SK-MEL-5 (cell line): ENCODE measurements around the gene RUNX2. TPM values are rescaled to one million over a fixed set of nuclear protein-coding genes. Genes with fewer than 3 reads are reported as not detected.
"Not testable (repeated sequence)": the region's sequence is repeated elsewhere in the genome, so short reads cannot be mapped to it uniquely, and the experiment has no call there.

Experiments
- DNase-seq: peaks from one replicate; pipeline ENCODE4 v3.0.0-alpha.2; 2016; ENCODE audit warnings: low read depth, low spot score
- in situ Hi-C: cut with HindIII; loops from 2 replicates; pipeline ENCODE4 v1.10.0; 2016; ENCODE audit warnings: low sequenced_read_pairs, high pct_unique_total_duplicates, low pct_unique_long_range_greater_than_20kb
- polyA plus RNA-seq, 2 experiments: library from polyadenylated mRNA; depleted of rRNA; stranded (reverse); fragments of >200 nt; gene quantifications; 2 replicates each; pipeline ENCODE4 v1.2.3, GENCODE V29; 2015
- total RNA-seq: library from RNA; depleted of rRNA; stranded (reverse); fragments of >200 nt; shearing (Covaris generic); gene quantifications from 2 replicates; pipeline ENCODE4 v1.2.3, GENCODE V29; 2014; rRNA removed

RUNX2 gene
- total RNA-seq: 0.24 and 0.37 TPM in 2 replicates
- polyA plus RNA-seq (2015; cell fraction: cytosol; rRNA removed): 0.65 and 0.85 TPM in 2 replicates
- 1.9 and 2.3 TPM in 2 replicates for polyA plus RNA-seq (2015; cell fraction: nucleus; rRNA removed)

GRCh38 chr6:45327956-45328522, at the start of gene RUNX2:
RUNX2 (plus strand) TSS chr6:45328330; CDS start chr6:45328727, 397 bp downstream.
- in situ Hi-C loops: no loop called here
- DNase-seq: peak; percentile 12

DNA sequence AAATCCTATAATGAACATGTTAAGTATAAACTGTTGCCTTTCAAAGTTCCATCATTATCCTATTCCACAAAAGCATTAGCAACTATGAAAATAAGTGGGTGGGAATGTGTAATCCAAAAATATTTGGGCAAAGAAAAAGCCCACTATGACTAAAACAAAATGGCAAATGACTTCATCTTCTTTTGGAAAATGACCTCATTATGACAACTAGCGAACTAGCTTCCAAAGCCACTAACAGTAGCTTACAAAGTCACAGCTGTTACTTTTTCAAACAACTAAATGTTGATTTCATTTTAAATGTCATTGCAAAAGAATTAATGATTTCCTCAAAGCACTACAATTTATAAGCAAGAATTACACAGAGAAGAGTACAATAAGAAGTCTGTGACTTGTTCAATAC, 49.8 kb upstream of the RUNX2 start:
- in situ Hi-C loops: no loop called here
- no peak for DNase-seq

DNA sequence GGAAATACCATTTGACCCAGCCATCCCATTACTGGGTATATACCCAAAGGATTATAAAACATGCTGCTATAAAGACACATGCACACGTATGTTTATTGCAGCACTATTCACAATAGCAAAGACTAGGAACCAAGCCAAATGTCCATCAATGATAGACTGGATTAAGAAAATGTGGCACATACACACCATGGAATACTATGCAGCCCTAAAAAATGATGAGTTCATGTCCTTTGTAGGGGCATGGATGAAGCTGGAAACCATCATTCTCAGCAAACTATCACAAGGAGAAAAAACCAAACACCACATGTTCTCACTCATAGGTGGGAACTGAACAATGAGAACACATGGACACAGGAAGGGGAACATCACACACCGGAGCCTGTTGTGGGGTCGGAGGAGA, 41.4 kb upstream of the RUNX2 start:
- DNase-seq, in situ Hi-C loops: not testable (repeated sequence)

DNA sequence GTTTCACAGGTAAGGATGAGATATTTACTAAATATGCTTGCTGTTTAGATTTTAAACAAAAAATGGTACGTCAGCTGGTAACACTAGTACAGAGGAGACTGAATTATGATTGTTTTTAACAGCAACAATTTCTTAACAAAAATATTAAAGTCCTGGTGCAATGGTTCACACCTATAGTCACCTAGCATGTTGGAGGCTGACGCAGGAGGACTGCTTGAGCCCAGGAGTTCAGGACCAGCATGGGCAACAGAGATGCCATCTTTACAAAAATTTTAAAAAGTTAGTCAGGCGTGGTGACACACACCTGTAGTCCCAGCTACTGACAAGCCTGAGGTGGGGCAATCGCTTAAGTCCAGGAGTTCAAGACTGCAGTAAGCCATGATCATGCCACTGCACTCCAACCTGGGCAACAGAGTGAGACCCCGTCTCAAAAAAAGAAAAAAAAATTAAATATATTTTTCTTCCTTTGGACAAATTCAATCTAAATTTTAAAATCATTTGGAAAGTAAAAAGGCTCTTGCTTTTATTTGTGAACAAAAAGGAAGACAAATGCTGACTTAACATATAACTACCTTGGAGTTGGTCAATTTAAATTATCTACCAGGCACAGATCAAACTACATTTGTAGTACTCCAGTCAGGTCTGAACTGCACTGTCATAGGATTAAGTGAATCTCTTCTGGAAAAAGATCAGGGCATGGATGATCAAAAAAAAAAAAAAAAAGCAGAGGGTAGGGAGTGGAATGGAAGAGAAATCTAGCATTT, 38.2 kb upstream of the RUNX2 start:
- DNase-seq: no peak
- in situ Hi-C loops: no loop called here

GRCh38 chr6:45293306-45293705, 34.8 kb upstream of the RUNX2 start:
- in situ Hi-C loops: no loop called here
- DNase-seq: no peak

DNA sequence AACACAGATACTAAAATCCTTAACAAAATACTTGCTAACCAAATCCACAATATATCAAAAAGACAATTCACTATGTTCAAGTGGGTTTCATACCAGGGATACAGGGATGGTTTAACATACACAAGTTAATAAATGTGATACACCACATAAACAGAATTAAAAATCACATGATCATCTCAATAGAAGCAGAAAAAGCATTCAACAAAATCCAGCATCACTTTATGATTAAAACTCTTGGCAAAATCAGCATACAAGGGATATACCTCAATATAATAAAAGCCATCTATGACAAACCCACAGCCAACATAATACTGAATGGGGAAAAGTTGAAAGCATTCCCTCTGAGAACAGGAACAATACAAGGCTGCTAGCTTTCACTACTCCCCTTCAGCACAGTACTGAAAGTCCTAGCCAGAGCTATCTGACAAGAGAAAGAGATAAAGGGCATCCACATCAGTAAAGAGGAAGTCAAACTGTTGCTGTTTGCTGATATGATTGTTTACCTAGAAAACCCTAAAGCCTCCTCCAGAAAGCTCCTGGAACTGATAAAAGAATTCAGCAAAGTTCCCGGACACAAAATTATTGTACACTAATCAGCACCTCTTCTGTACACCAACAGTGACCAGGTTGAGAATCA, 33.9 kb upstream of the RUNX2 start:
- in situ Hi-C loops: not testable (repeated sequence)

DNA sequence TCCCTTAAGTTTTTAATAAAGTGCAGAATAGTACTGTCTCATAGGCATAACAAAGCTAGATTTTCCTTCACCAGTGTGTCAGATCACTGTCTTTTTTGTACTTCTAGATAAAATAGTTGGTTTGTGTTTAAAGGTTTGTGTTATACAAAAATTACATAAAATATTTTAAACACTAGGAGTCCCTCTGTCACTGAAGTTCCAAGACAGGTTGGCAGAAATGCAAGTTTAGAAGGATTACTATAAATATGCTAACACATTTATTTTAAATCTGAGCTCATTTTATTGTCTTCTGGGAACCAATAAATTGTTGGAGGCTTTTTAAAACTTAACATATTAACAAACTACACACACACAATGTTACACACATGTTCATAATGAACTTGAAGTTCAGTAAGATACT, 30.8 kb upstream of the RUNX2 start:
- DNase-seq: no peak
- in situ Hi-C loops: no loop called here

More for the DNA sequence above, 33.9 kb upstream of the RUNX2 start:
- DNase-seq: not testable (repeated sequence)

DNA sequence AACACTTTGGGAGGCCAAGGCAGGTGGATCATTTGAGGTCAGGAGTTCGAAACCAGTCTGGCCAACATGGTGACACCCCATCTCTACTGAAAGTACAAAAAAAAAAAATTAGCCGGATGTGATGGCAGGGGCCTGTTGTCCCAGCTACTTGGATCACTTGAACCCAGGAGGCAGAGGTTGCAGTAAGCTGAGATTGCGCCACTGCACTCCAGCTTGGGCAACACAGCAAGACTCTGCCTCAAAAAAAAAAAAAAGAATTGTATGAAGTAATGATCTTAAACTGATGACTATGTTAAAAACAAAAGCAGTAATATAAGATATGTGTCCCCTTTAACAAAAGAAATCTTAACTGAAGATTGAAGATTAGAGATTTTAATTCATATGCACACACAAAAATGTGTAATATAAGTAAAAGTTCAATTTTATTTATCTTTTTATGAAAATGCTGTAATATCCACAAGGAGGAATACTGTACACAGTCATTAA, 29.0 kb upstream of the RUNX2 start:
- in situ Hi-C loops: no loop called here
- no peak for DNase-seq

DNA sequence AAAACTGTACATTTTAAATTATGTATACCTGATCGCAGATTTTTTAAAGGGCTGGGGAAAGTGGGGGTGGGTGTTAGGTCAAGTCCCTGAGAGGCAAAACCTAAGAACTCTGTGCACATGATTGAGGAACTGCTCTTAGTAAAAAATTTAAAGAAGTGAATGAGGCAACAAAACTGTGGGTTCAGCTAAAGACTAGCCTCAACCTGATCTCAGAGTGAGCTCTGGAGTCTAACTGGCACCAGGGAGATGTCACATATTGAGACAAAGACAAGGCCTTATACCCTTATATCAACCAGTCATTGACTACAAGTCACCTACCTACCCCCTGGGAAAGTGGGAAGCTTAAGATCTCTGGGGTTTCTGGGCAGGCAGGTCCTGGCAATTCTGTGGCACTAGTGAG, 27.4 kb upstream of the RUNX2 start:
- in situ Hi-C loops: no loop called here
- no peak for DNase-seq

DNA sequence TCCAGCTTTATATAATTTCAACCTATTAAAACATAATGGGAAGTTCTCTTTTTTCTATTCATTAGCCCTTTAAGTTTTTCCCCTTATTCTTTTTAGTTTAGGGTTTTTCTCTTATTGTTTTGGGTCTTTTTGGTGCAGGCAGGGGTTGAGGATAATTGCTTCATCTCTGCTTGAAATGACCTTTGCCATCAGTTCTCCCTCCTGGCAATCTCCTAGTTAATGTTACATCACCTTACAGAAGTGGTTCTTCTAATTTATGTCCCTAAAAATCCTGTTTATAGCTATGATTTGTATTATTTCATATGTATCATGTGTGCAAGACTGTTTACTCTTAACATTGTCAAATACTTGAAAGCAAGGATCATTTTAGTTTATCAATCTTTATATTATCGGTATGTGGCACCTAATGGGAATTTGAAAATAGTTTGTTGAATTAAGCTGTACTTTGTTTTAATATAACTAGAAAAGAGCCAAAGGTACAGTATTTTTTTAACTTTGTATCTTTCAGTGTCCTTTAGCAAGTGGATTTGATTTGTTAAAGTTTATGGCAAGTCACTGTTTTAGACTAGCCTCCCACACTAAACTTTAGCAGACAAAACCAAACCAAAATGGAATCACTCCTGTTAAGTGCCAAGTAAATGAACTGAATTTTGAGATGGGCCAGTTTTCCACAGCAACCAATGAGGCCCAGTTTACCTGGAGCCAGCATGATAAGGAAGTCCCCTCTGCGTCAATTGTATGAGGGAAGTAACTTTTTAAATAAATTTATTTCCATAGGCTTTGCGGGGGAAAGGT, 26.6 kb upstream of the RUNX2 start:
- in situ Hi-C loops: no loop called here
- DNase-seq: no peak

DNA sequence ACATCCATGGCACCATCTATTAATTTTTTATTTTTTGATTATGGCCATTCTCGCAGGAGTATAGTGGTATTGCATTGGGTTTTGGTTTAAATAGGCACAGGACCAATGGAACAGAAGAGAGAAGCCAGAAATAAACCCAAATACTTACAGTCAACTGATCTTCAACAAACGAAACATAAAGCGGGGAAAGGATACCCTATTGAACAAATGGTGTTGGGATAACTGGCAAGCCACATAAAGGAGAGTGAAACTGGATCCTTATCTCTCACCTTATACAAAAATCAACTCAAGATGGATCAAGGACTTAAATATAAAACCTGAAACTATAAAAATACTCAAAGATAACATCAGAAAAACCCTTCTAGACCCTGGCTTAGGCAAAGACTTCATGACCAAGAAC, 25.3 kb upstream of the RUNX2 start:
- in situ Hi-C loops: no loop called here
- no peak for DNase-seq

GRCh38 chr6:45305546-45305945, 22.6 kb upstream of the RUNX2 start:
- in situ Hi-C loops: no loop called here
- no peak for DNase-seq

GRCh38 chr6:45310118-45310788, 17.9 kb upstream of the RUNX2 start:
- no peak for DNase-seq
- in situ Hi-C loops: no loop called here

DNA sequence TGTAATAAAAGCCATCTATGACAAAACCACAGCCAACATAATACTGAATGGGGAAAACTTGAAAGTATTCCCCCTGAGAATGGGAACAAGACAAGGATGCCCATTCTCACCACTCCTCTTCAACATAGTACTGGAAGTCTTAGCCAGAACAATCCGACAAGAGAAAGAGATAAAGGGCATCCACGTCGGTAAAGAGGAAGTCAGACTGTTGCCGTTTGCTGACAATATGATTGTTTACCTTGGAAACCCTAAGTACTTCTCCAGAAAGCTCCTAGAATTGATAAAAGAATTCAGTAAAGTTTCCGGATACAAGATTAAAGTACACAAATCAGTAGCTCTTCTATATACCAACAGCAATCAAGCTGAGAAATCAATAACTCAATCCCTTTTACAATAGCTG, 14.0 kb upstream of the RUNX2 start:
- DNase-seq: no peak
- in situ Hi-C loops: no loop called here

- no peak for DNase-seq
- in situ Hi-C loops: no loop called here
Observed at GRCh38 chr6:45320349-45320748, 7.8 kb upstream of the RUNX2 start.

GRCh38 chr6:45323656-45324224, 4.4 kb upstream of the RUNX2 start:
- DNase-seq: no peak
- in situ Hi-C loops: no loop called here
